Measurements from ENCODE around the gene ASTL. TPM values are rescaled to one million over a fixed set of nuclear protein-coding genes. Genes with fewer than 3 reads are reported as not detected.

ASTL gene
- total and polyA plus RNA-seq, 2 of the 13 experiments (the other 11 are each of a cell fraction or from before 2014, with no cell fraction given) = not detected

DNA sequence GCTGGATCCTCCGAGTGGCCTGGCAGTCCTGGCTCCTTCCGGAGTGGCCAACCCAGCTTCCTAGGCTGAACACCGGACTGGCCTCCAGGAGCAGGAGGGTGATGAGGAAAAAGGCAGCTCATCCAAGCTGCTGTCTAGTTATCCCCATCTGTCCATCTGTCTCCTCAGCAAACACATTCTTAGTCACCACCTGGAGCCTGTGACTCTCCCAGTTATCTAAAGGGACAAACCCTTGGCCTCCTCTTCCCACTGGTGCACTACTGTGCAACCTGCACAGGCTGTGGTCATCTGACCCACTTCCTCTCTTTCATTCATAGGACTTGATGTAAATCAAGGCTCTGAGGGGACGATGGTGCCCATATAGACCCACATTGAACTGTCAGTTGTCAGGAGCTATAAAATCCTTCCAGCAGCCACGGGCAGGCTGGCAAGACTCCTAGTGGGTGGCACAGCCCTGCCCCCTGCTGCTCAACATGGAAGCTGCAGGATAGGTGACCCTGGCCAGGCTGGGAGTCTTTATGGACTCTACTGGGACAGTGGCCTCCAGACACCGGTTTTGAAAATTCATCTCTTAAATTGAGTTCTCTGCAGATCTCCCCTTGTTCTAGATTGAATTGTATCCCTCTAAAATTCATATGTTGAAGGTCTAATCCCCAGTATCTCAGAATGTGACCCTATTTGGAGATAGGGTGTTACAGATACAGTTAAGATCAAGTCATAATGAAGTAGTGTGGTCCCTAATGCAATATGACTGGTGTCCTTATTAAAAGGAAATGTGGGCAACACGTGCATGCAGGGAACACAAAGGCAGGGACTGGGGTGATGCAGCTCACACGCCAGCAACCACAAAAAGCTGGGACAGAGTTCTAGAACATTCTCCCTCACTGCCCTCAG is 36.2 kb upstream of the ASTL start (continued):
- TF ChIP-seq ZUFSP (CRISPR knock-in tag; IDR thresholded peaks at IDR 0.05; ENCODE audit: borderline replicate concordance) = no peak
- TF ChIP-seq FOXO1 (CRISPR knock-in tag; IDR thresholded peaks at IDR 0.05) = no peak
- no peak for TF ChIP-seq TMF1 (CRISPR knock-in tag; IDR thresholded peaks at IDR 0.05; ENCODE audit: low read depth)
- peak; percentile 65; the same call in 1 of the 2 replicates for TF ChIP-seq ZNF598 (CRISPR knock-in tag; IDR thresholded peaks at IDR 0.05; ENCODE audit: borderline replicate concordance)
- TF ChIP-seq ZSCAN9 (CRISPR knock-in tag; IDR thresholded peaks at IDR 0.05; ENCODE audit: borderline replicate concordance) = peak; percentile 64; the same call in 1 of the 2 replicates
- no peak for TF ChIP-seq ZBTB2 (CRISPR knock-in tag; IDR thresholded peaks at IDR 0.05; ENCODE audit: low read depth)
- no peak for TF ChIP-seq ZNF674 (CRISPR knock-in tag; IDR thresholded peaks at IDR 0.05; ENCODE audit: low read depth)
- TF ChIP-seq, protein P1, sequence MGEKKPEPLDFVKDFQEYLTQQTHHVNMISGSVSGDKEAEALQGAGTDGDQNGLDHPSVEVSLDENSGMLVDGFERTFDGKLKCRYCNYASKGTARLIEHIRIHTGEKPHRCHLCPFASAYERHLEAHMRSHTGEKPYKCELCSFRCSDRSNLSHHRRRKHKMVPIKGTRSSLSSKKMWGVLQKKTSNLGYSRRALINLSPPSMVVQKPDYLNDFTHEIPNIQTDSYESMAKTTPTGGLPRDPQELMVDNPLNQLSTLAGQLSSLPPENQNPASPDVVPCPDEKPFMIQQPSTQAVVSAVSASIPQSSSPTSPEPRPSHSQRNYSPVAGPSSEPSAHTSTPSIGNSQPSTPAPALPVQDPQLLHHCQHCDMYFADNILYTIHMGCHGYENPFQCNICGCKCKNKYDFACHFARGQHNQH (CRISPR knock-in tag; IDR thresholded peaks at IDR 0.05) = no peak; the same call in 1 of the 2 replicates
- no peak for TF ChIP-seq RFXAP (CRISPR knock-in tag; IDR thresholded peaks at IDR 0.05; ENCODE audit: borderline replicate concordance)
- no peak for TF ChIP-seq ZNF460 (CRISPR knock-in tag; IDR thresholded peaks at IDR 0.05; ENCODE audit: borderline replicate concordance)
- TF ChIP-seq GATAD2A (CRISPR knock-in tag; IDR thresholded peaks at IDR 0.05) = 0 out of 2 replicates have a peak, but pooled peaks have one; percentile 15
- TF ChIP-seq ZSCAN29 (CRISPR knock-in tag; conservative IDR thresholded peaks at IDR 0.05) = 0 out of 2 replicates have a peak, but pooled peaks have one; percentile 45
- TF ChIP-seq FUBP1 (CRISPR knock-in tag; IDR thresholded peaks at IDR 0.05; ENCODE audit: borderline replicate concordance) = no peak
- no peak; the same call in 1 of the 2 replicates for TF ChIP-seq SMAD3 (CRISPR knock-in tag; IDR thresholded peaks at IDR 0.05)
- TF ChIP-seq HNRNPLL (IDR thresholded peaks at IDR 0.05; ENCODE audit: low read depth, low read length, poor library complexity, severe bottlenecking) = no peak
- 0 out of 2 replicates have a peak, but pooled peaks have one; percentile 52 for TF ChIP-seq MEIS1 (CRISPR knock-in tag; IDR thresholded peaks at IDR 0.05; ENCODE audit: borderline replicate concordance)
- no peak for TF ChIP-seq ZBTB7B (CRISPR knock-in tag; IDR thresholded peaks at IDR 0.05)
- TF ChIP-seq, protein P2, sequence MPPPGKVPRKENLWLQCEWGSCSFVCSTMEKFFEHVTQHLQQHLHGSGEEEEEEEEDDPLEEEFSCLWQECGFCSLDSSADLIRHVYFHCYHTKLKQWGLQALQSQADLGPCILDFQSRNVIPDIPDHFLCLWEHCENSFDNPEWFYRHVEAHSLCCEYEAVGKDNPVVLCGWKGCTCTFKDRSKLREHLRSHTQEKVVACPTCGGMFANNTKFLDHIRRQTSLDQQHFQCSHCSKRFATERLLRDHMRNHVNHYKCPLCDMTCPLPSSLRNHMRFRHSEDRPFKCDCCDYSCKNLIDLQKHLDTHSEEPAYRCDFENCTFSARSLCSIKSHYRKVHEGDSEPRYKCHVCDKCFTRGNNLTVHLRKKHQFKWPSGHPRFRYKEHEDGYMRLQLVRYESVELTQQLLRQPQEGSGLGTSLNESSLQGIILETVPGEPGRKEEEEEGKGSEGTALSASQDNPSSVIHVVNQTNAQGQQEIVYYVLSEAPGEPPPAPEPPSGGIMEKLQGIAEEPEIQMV (CRISPR knock-in tag; IDR thresholded peaks at IDR 0.05; ENCODE audit: low read depth) = peak; percentile 68; the same call in 1 of the 2 replicates
